BLaER1 treated with 17β-estradiol and CSF1 and Interleukin-3, amounts not matched to agents 10 nM and 100 nM (cell line): ENCODE data around the gene PTPRN2.

Experiments
- H3K27ac ChIP-seq, 11 experiments: shearing (Covaris generic); formaldehyde crosslinking; 2 replicates each; pipeline ENCODE4 v1.8.1; 2022
- H3K27me3 ChIP-seq, 11 experiments: shearing (Covaris generic); formaldehyde crosslinking; 2 replicates each; pipeline ENCODE4 v1.8.1; 2022
- H3K36me3 ChIP-seq, 11 experiments: shearing (Covaris generic); formaldehyde crosslinking; 2 replicates each; pipeline ENCODE4 v1.8.1; 2022
- H3K4me1 ChIP-seq, 10 experiments: shearing (Covaris generic); formaldehyde crosslinking; 2 replicates each; pipeline ENCODE4 v1.8.1; 2022
- H3K4me2 ChIP-seq, 11 experiments: shearing (Covaris generic); formaldehyde crosslinking; 2 replicates each; pipeline ENCODE4 v1.8.1; 2022
- H3K4me3 ChIP-seq, 10 experiments: shearing (Covaris generic); formaldehyde crosslinking; 2 replicates each; pipeline ENCODE4 v1.8.1; 2022
- H3K9ac ChIP-seq, 11 experiments: shearing (Covaris generic); formaldehyde crosslinking; 2 replicates each; pipeline ENCODE4 v1.8.1; 2022
- H3K9me3 ChIP-seq, 11 experiments: shearing (Covaris generic); formaldehyde crosslinking; replicated peaks in 1 of 11; 2 replicates each; pipeline ENCODE4 v1.8.1; 2022
- H4K20me1 ChIP-seq, 11 experiments: shearing (Covaris generic); formaldehyde crosslinking; 2 replicates each; pipeline ENCODE4 v1.8.1; 2022
- Cebpa-rat ChIP-seq, 11 experiments: shearing (Covaris generic); IDR thresholded peaks; 2 replicates each; pipeline ENCODE4 v1.8.1; 2022

PTPRN2 gene

DNA sequence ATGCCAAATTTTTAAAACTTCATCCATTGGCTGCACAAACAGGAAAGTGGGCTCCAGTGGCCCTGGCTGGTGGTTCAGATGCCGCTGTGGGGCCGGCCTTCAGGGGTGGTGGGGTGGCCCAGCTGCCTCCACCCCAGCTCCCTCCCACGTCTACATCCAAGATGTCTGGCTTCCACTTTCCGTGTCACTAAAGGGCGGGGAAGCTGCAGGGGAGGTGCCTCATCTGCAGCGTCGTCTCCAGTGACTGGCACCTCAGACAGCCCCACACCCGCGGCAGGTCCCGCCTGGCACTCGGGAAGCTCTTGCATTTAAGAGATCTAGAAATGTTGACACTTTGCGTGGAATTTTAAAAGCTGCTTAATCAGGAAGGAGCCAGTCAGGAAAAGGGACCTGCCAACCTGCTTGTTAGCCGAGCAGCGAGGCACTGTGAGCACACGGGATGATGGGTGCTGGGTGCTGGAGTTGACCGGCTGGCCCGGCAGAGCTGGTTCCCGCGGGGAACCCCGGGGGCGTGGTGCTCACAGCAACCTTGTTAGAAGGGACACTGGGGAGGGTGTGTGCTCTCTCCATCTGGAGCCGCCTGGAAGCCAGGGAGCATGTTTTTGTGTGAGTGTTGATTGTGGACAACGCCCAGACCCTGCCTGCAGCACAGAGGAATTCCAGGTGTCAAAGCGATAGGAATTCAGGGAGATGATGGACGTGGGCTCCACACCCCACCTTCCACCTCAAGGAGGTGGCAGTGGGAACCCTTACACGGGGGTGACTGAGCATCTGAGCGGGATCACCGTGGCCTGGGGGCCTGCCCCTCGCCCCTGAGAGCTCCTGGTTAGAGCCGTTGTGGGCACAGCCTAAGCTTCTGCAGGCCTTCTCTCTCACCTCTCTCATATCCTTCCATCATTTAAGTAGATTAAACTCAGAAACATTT lies 320.5 kb downstream of the PTPRN2 start:
- Histone ChIP-seq H3K9me3 (no peaks in the 10 kb centered on the region), H3K27ac (no peak overlapping the region), H3K36me3 (no peaks in the 10 kb centered on the region), H3K4me1 (no peaks in the 10 kb centered on the region), H3K9ac (no peak overlapping the region), H3K4me2 (no peak overlapping the region), H3K27me3 (no peaks in the 10 kb centered on the region), H3K4me3 (no peak overlapping the region), H4K20me1 (peaks cover 0 to 6% (median 0%) of the 10 kb centered on the region in 11 experiments; a peak in 3 of 22 replicates)
- TF ChIP-seq Cebpa-rat (IDR thresholded peaks at IDR 0.05) = no peak

- Histone ChIP-seq H3K9ac (no peak overlapping the region), H3K4me2 (no peak overlapping the region), H3K4me3 (no peak overlapping the region), H3K36me3 (no peaks in the 10 kb centered on the region), H3K4me1 (no peaks in the 10 kb centered on the region), H3K27me3 (no peaks in the 10 kb centered on the region), H3K9me3 (no peaks in the 10 kb centered on the region), H3K27ac (no peak overlapping the region), H4K20me1 (peaks cover 0 to 6% (median 0%) of the 10 kb centered on the region in 11 experiments; a peak in 3 of 22 replicates)
- TF ChIP-seq Cebpa-rat (IDR thresholded peaks at IDR 0.05) = no peak
These were observed 321.2 kb downstream of the PTPRN2 start for GRCh38 chr7:158266426-158266816.

- no peaks in the 10 kb centered on the region for H3K9me3 ChIP-seq
These were observed 321.9 kb downstream of the PTPRN2 start for GRCh38 chr7:158265743-158266080.

DNA sequence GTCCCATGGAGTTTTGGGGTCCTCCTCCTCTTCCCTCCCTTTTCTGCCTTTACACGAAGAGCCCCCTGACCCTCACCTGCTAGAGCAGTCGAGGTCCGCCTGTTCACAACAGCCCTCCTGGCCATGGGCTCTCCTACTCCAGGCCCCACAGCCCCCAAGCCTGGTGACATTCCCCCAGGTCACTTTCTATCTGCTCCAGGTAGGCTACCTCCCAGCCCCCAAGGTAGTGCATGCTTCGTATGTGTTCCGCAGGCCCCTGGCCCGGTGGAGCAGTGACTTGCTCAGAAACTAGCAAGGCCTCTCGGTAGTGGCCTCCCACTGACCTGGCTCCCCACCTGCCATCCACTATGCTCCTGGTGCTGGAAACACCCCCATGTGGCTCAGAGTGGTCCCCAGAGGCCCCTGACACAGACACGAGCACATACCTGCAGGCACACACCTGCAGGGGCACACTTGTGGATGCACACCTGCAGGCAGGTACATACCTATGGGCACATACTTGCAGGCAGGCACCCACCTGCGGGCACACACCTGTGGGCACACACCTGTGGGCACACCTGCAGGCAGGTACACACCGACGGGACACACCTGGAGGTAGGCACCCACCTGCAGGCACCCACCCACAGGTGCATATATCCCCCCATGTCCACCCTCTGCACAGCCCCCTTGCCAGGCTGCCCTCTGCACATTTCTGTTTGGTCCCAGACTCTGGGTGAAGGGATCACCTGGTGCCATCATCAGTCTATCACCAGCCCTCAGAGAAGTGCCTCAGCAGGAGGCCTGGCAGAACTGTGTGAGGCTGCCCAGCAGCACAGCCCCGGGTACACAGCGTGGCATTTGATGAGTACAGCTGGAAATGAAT lies 322.5 kb downstream of the PTPRN2 start:
- no peaks in the 10 kb centered on the region for H3K9me3 ChIP-seq
- H3K36me3 ChIP-seq = no peaks in the 10 kb centered on the region
- H3K27me3 ChIP-seq = no peaks in the 10 kb centered on the region
- no peak overlapping the region for H3K4me3 ChIP-seq
- H3K4me1 ChIP-seq = no peaks in the 10 kb centered on the region
- peaks cover 0 to 2% (median 0%) of the 10 kb centered on the region in 11 experiments; a peak in 2 of 22 replicates for H4K20me1 ChIP-seq
- TF ChIP-seq Cebpa-rat (IDR thresholded peaks at IDR 0.05) = no peak
- H3K27ac ChIP-seq = no peak overlapping the region
- no peak overlapping the region for H3K4me2 ChIP-seq
- no peak overlapping the region for H3K9ac ChIP-seq

More at GRCh38 chr7:158265743-158266080, 321.9 kb downstream of the PTPRN2 start:
- Histone ChIP-seq H3K36me3 (no peaks in the 10 kb centered on the region), H3K27me3 (no peaks in the 10 kb centered on the region), H3K4me1 (no peaks in the 10 kb centered on the region), H3K9ac (no peak overlapping the region), H3K27ac (no peak overlapping the region), H4K20me1 (peaks cover 0 to 6% (median 0%) of the 10 kb centered on the region in 11 experiments; a peak in 3 of 22 replicates), H3K4me2 (no peak overlapping the region), H3K4me3 (no peak overlapping the region)
- no peak for TF ChIP-seq Cebpa-rat (IDR thresholded peaks at IDR 0.05)

DNA sequence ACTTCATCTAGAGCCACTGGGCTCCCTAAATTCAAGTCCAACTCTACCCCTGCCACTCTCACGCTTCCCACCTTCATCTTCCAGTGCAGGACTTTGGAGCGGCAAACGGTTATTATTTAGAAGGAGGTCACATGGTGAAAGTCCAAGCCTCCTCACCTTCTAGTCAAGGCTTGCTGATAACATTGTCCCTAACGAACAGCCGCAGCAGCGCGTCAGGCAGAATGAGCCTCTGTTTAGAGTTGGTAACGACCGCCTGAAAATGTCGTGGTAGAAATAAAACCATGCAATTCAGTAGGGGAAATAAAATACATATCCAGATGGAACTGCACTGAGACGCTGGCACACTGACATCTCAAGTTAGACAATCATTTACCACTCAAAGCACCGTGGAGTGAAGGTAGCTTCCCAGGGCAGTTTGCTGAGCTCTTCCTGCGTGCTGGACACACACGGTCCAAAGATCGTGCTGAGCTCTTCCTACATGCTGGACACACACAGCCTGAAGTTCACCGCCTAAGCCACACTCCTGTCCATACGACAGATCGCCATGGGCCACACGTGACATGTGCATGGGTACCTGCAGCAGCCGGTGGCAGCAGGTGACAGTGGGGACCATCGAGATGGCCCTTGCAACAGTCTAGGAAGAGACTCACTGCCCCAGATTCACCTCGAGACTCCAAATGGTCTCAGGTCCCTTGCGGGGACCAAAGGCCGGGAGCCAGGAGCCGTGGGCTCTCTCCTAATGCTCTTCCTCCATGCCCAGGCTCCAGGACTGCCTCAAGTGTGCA lies 323.5 kb downstream of the PTPRN2 start:
- Histone ChIP-seq H3K4me3 (no peak overlapping the region), H3K4me1 (no peaks in the 10 kb centered on the region), H3K27ac (no peak overlapping the region), H4K20me1 (no peaks in the 10 kb centered on the region; a peak in 1 of 22 replicates), H3K27me3 (no peaks in the 10 kb centered on the region), H3K4me2 (no peak overlapping the region), H3K9ac (no peak overlapping the region), H3K9me3 (no peaks in the 10 kb centered on the region), H3K36me3 (no peaks in the 10 kb centered on the region)
- no peak for TF ChIP-seq Cebpa-rat (IDR thresholded peaks at IDR 0.05)

DNA sequence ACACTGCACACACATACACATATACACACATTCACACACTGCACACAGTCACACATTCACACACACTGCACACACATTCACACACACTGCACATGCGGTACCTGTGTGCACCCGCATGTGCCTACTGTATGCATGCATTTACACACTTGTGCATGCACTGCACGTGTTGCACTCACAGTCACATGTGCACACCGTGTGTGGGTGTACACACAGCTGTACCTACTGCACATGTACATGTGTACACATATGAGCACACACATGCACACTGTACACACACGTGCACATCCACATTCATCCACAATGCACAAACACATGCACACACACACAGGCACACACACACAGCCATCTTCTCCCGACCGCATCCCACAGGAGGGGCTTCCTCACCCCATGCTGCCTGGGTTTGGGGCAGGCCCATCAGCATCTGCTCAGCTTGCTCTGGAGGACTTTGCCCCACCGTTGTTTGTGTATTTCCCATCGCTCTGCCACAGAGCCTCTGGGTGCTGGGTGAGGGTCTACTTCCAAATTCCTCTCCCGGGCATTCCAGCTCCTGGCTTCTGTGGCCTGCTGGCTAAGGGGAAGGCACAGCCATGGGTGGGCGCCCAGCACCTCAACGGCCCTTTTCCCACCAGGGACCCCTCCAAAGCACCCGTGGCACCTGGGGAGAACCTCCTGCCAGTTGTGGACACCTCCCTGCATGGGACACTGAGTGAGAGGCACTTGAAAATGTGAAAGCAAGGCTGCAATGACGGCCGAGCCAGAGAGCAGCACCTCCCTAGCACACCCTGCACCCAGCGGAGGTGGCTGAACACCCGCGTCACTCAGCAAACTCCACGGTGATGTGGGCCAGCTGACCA lies 324.3 kb downstream of the PTPRN2 start:
- no peaks in the 10 kb centered on the region for H3K27me3 ChIP-seq
- H3K4me2 ChIP-seq = no peak overlapping the region
- no peaks in the 10 kb centered on the region for H3K4me1 ChIP-seq
- no peaks in the 10 kb centered on the region; a peak in 1 of 22 replicates for H4K20me1 ChIP-seq
- H3K27ac ChIP-seq = no peak overlapping the region
- H3K9ac ChIP-seq = no peak overlapping the region
- TF ChIP-seq Cebpa-rat (IDR thresholded peaks at IDR 0.05) = no peak
- H3K4me3 ChIP-seq = no peak overlapping the region
- H3K36me3 ChIP-seq = no peaks in the 10 kb centered on the region
- H3K9me3 ChIP-seq = no peaks in the 10 kb centered on the region

GRCh38 chr7:158262284-158263109 lies 325.1 kb downstream of the PTPRN2 start:
- H4K20me1 ChIP-seq = no peaks in the 10 kb centered on the region
- no peaks in the 10 kb centered on the region for H3K9me3 ChIP-seq
- no peaks in the 10 kb centered on the region for H3K4me1 ChIP-seq
- no peak for TF ChIP-seq Cebpa-rat (IDR thresholded peaks at IDR 0.05)
- no peak overlapping the region for H3K27ac ChIP-seq
- no peak overlapping the region for H3K9ac ChIP-seq
- H3K36me3 ChIP-seq = no peaks in the 10 kb centered on the region
- H3K4me3 ChIP-seq = no peak overlapping the region
- no peak overlapping the region for H3K4me2 ChIP-seq
- no peaks in the 10 kb centered on the region for H3K27me3 ChIP-seq
